Stomach (tissue), 9 donors: ENCODE data around the gene KCTD16. TPM values are rescaled to one million over a fixed set of nuclear protein-coding genes. Genes with fewer than 3 reads are reported as not detected.

Experiments used
- DNase-seq, 2 donors: peaks; one replicate each; pipeline versions ENCODE4 v3.0.0 to v3.0.0-alpha.2; 2013 to 2019
- H3K27ac ChIP-seq, 5 donors: fragments of 200-600 bp in 4 of 5; sonication (generic) in 4 of 5; one replicate each; pipeline ENCODE4 v1.5.1; 2013 to 2019; ENCODE audit warnings: mild to moderate bottlenecking in 1 of 5, moderate library complexity in 1 of 5
- H3K27me3 ChIP-seq, 3 donors: fragments of 200-600 bp; sonication (generic); one replicate each; pipeline ENCODE4 v1.5.1; 2017 to 2019; ENCODE audit warnings: mixed run types in 1 of 3
- H3K36me3 ChIP-seq, 4 donors: fragments of 200-600 bp; sonication (generic); 1 replicate in 3 of 4; 2 replicates in 1 of 4; pipeline ENCODE4 v1.5.1; 2016 to 2019
- H3K4me1 ChIP-seq, 4 donors: fragments of 200-600 bp; sonication (generic); one replicate each; pipeline ENCODE4 v1.5.1; 2016 to 2019
- H3K4me3 ChIP-seq, 4 donors: fragments of 200-600 bp; sonication (generic) in 3 of 4; one replicate each; pipeline ENCODE4 v1.5.1; 2016 to 2019; ENCODE audit warnings: mild to moderate bottlenecking in 1 of 4
- H3K9me3 ChIP-seq, 4 donors: fragments of 200-600 bp; sonication (generic); one replicate each; pipeline ENCODE4 v1.5.1; 2016 to 2019
- CTCF ChIP-seq, 7 experiments: fragments of 450-650 bp in 4 of 7; fragments of 200-600 bp in 3 of 7; sonication (generic) in 3 of 7; IDR thresholded peaks; one replicate each; pipeline ENCODE4 v1.5.1; 2016 to 2019; ENCODE audit warnings: antibody characterized with exemption in 7 of 7, control low read depth in 2 of 7, mild to moderate bottlenecking in 1 of 7
- EP300 ChIP-seq: sonication (generic); formaldehyde crosslinking; IDR thresholded peaks from one replicate; pipeline ENCODE4 v1.6.1; 2017; ENCODE audit warnings: antibody characterized with exemption
- POLR2A ChIP-seq, 4 donors: fragments of 450-650 bp; IDR thresholded peaks; one replicate each; pipeline ENCODE4 v1.6.1; 2016; ENCODE audit warnings: antibody characterized with exemption in 4 of 4, control low read depth in 2 of 4, mild to moderate bottlenecking in 1 of 4, moderate library complexity in 1 of 4
- POLR2AphosphoS5 ChIP-seq, 3 donors: sonication (generic); formaldehyde crosslinking; IDR thresholded peaks; one replicate each; pipeline ENCODE4 v1.6.1; 2016; ENCODE audit warnings: antibody characterized with exemption in 3 of 3
- WGBS, 5 donors: extraction: QIAGEN DNeasy Blood & Tissue Kit in 3 of 5; methylation state at CpG; one replicate each; pipeline versions ENCODE4 v1.1.5 to v1.1.7; 2013 to 2018; 5-methylcytosine and 5-hydroxymethylcytosine counted together
- intact Hi-C: fragments of 100-400 bp; cut with DNase I; formaldehyde crosslinking; loops from one replicate; pipeline ENCODE4 v1.15.1; 2023; ENCODE audit warnings: low total_unique reads
- polyA plus RNA-seq, 3 donors: library from polyadenylated mRNA; stranded (reverse); fragments of 200-250 nt; gene quantifications; one replicate each; pipeline ENCODE4 v1.2.3, GENCODE V29; 2013
- total RNA-seq, 5 donors: library from RNA; depleted of rRNA; stranded (reverse); fragments of >200 nt; gene quantifications; one replicate each; pipeline versions ENCODE4 v1.1.0 to v1.2.3, GENCODE V29; 2014 to 2016
- donor health status: healthy with polysubstance abuse.
- donor health status: Bipolar disorder and iron deficiency.
- donor health status: healthy.

The KCTD16 gene
- total and polyA plus RNA-seq, 8 donors: under 0.01 to 1.8 (median under 0.01) TPM; not detected in 4

- H3K4me1 ChIP-seq: no peaks in the 10 kb centered on the region
- no peaks in the 10 kb centered on the region for H3K27me3 ChIP-seq
- no peaks in the 10 kb centered on the region for H3K9me3 ChIP-seq
- H3K4me3 ChIP-seq: no peak overlapping the region
- no peak for DNase-seq
- H3K27ac ChIP-seq: no peak overlapping the region
- intact Hi-C loops: no loop called here
- 78 to 81% (median 80%) methylated on average over 4 of the region's 4 CpGs for WGBS, 5 donors
- no peak for TF ChIP-seq CTCF (IDR thresholded peaks at IDR 0.05)
- no peak for TF ChIP-seq POLR2A (IDR thresholded peaks at IDR 0.05)
- no peak for TF ChIP-seq EP300
- TF ChIP-seq POLR2AphosphoS5 (IDR thresholded peaks at IDR 0.05): no peak
- H3K36me3 ChIP-seq: no peaks in the 10 kb centered on the region
Measured at GRCh38 chr5:144318460-144318859, 147.8 kb downstream of the KCTD16 start.

- Histone ChIP-seq H3K4me3 (no peak overlapping the region), H3K27me3 (no peaks in the 10 kb centered on the region), H3K27ac (no peak overlapping the region), H3K9me3 (no peaks in the 10 kb centered on the region), H3K4me1 (no peaks in the 10 kb centered on the region), H3K36me3 (no peaks in the 10 kb centered on the region)
- intact Hi-C loops: no loop called here
- 88 to 97% (median 89%) methylated on average over 1 of the region's 1 CpG for WGBS, 5 donors
- no peak for TF ChIP-seq EP300
- no peak for TF ChIP-seq POLR2A (IDR thresholded peaks at IDR 0.05)
- no peak for TF ChIP-seq POLR2AphosphoS5 (IDR thresholded peaks at IDR 0.05)
- TF ChIP-seq CTCF (IDR thresholded peaks at IDR 0.05): no peak
- no peak for DNase-seq
Measured at GRCh38 chr5:144323181-144323580, 152.5 kb downstream of the KCTD16 start.

- intact Hi-C loops: no loop called here
- Histone ChIP-seq H3K4me1 (no peaks in the 10 kb centered on the region), H3K27me3 (no peaks in the 10 kb centered on the region), H3K36me3 (no peaks in the 10 kb centered on the region), H3K27ac (no peak overlapping the region), H3K4me3 (no peak overlapping the region), H3K9me3 (no peaks in the 10 kb centered on the region)
- TF ChIP-seq POLR2AphosphoS5 (IDR thresholded peaks at IDR 0.05) (no peak), POLR2A (IDR thresholded peaks at IDR 0.05) (no peak), EP300 (no peak), CTCF (IDR thresholded peaks at IDR 0.05) (no peak)
- no peak for DNase-seq
- 75 to 83% (median 82%) methylated on average over 3 of the region's 3 CpGs for WGBS, 5 donors
Measured at GRCh38 chr5:144325532-144325931, 154.9 kb downstream of the KCTD16 start.

- H3K4me3 ChIP-seq: no peak overlapping the region
- DNase-seq: no peak
- H3K9me3 ChIP-seq: no peaks in the 10 kb centered on the region
- TF ChIP-seq CTCF (IDR thresholded peaks at IDR 0.05): no peak
- no peak for TF ChIP-seq POLR2AphosphoS5 (IDR thresholded peaks at IDR 0.05)
- no peak for TF ChIP-seq EP300
- no peak for TF ChIP-seq POLR2A (IDR thresholded peaks at IDR 0.05)
- H3K27ac ChIP-seq: no peak overlapping the region
- 61 to 76% (median 72%) methylated on average over 2 of the region's 2 CpGs for WGBS, 5 donors
- no peaks in the 10 kb centered on the region for H3K36me3 ChIP-seq
- intact Hi-C loops: no loop called here
- no peaks in the 10 kb centered on the region for H3K4me1 ChIP-seq
- no peaks in the 10 kb centered on the region for H3K27me3 ChIP-seq
Measured at GRCh38 chr5:144328494-144328893, 157.8 kb downstream of the KCTD16 start.
